ENCODE results near the gene AGMAT.

The AGMAT gene

GRCh38 chr1:15524283-15525049 is 60.4 kb downstream of the AGMAT start:
- peak; percentile 100 for DNase-seq (ENCODE audit: low read depth in 2 of 2)

GRCh38 chr1:15524021-15524282 is 60.9 kb downstream of the AGMAT start, which contains the start of gene CASP9:
Gene CASP9 (minus strand): TSS chr1:15524215. CDS start chr1:15524200, 15 bp downstream.
- DNase-seq (ENCODE audit: low read depth in 2 of 2), result no peak

- no peak for DNase-seq (ENCODE audit: low read depth in 2 of 2)
Observed at GRCh38 chr1:15523104-15524020, 61.5 kb downstream of the AGMAT start.

GRCh38 chr1:15522551-15522950 is 62.3 kb downstream of the AGMAT start:
- DNase-seq (ENCODE audit: low read depth in 2 of 2), result no peak
